Stimulated activated CD4-positive, alpha-beta T cell treated with anti-CD3 and anti-CD28 coated beads, TNF-alpha, amount 100 ng/mL, for 4 hours (primary cell): Measurements from ENCODE around the gene SPINT3.
"Not testable (repeated sequence)": the region's sequence is repeated elsewhere in the genome, so short reads cannot be mapped to it uniquely, and the experiment has no call there.

Source experiments
- DNase-seq, 3 experiments: peaks; one replicate each; pipeline ENCODE4 v3.0.0-alpha.2; 2020; ENCODE audit warnings: low read depth in 3 of 3

SPINT3 gene

GRCh38 chr20:45502561-45502960 lies 12.9 kb downstream of the SPINT3 start:
- DNase-seq: no peak

- DNase-seq: no peak
Measured at GRCh38 chr20:45501600-45501999, 13.8 kb downstream of the SPINT3 start.

GRCh38 chr20:45500022-45500421 lies 15.4 kb downstream of the SPINT3 start:
- DNase-seq: no peak

- no peak for DNase-seq
Measured at GRCh38 chr20:45497971-45498494, 17.4 kb downstream of the SPINT3 start.

GRCh38 chr20:45496166-45496565 lies 19.3 kb downstream of the SPINT3 start:
- no peak for DNase-seq

GRCh38 chr20:45495501-45495941 lies 19.9 kb downstream of the SPINT3 start:
- no peak for DNase-seq

GRCh38 chr20:45489083-45489531 lies 26.3 kb downstream of the SPINT3 start:
- no peak for DNase-seq

- no peak for DNase-seq
Measured at GRCh38 chr20:45487231-45487635, 28.2 kb downstream of the SPINT3 start.

- DNase-seq: no peak
Measured at GRCh38 chr20:45485388-45485787, 30.0 kb downstream of the SPINT3 start.

GRCh38 chr20:45484676-45485075 lies 30.7 kb downstream of the SPINT3 start:
- DNase-seq: no peak

GRCh38 chr20:45479822-45480221 lies 35.6 kb downstream of the SPINT3 start:
- no peak for DNase-seq

- not testable (repeated sequence) for DNase-seq
Measured at GRCh38 chr20:45477530-45478148, 37.8 kb downstream of the SPINT3 start.

GRCh38 chr20:45472286-45472685 lies 43.1 kb downstream of the SPINT3 start:
- DNase-seq: not testable (repeated sequence)

- DNase-seq: no peak
Measured at GRCh38 chr20:45470937-45471336, 44.5 kb downstream of the SPINT3 start.

- DNase-seq: no peak
Measured at GRCh38 chr20:45470262-45470931, 45.0 kb downstream of the SPINT3 start.

GRCh38 chr20:45469336-45470261 lies 45.8 kb downstream of the SPINT3 start, which contains the start of gene WFDC2:
TSS of gene WFDC2 (plus strand) at chr20:45469753. CDS start at chr20:45469782, 29 bp downstream.
- DNase-seq: no peak

- no peak for DNase-seq
Measured at GRCh38 chr20:45467861-45468260, 47.6 kb downstream of the SPINT3 start.

- DNase-seq: no peak
Measured at GRCh38 chr20:45467172-45467571, 48.2 kb downstream of the SPINT3 start.

GRCh38 chr20:45465491-45466266 lies 49.7 kb downstream of the SPINT3 start:
- no peak for DNase-seq

- DNase-seq: no peak
Measured at GRCh38 chr20:45463709-45464108, 51.7 kb downstream of the SPINT3 start.
